Peyer's patch (tissue), 4 donors: Measurements from ENCODE around the gene SRRM1. TPM values are rescaled to one million over a fixed set of nuclear protein-coding genes. Genes with fewer than 3 reads are reported as not detected.
"Not testable (repeated sequence)": the region's sequence is repeated elsewhere in the genome, so short reads cannot be mapped to it uniquely, and the experiment has no call there.

Experiments
- DNase-seq, 3 donors: peaks; one replicate each; pipeline ENCODE4 v3.0.0-alpha.2; 2017 to 2019
- H3K27ac ChIP-seq, 4 donors: fragments of 200-600 bp; sonication (generic); one replicate each; pipeline ENCODE4 v1.5.1; 2016 to 2019
- H3K27me3 ChIP-seq, 2 donors: fragments of 200-600 bp; sonication (generic); one replicate each; pipeline ENCODE4 v1.5.1; 2019
- H3K36me3 ChIP-seq, 3 donors: fragments of 200-600 bp; sonication (generic); one replicate each; pipeline ENCODE4 v1.5.1; 2016 to 2019
- H3K4me1 ChIP-seq, 4 donors: fragments of 200-600 bp; sonication (generic); one replicate each; pipeline ENCODE4 v1.5.1; 2016 to 2019
- H3K4me3 ChIP-seq, 4 donors: fragments of 200-600 bp; sonication (generic); 1 replicate in 3 of 4; 2 replicates in 1 of 4; pipeline ENCODE4 v1.5.1; 2016 to 2019; ENCODE audit warnings: mild to moderate bottlenecking in 1 of 4
- H3K9me3 ChIP-seq, 4 donors: fragments of 200-600 bp; sonication (generic); one replicate each; pipeline ENCODE4 v1.5.1; 2016 to 2019; ENCODE audit warnings: mild to moderate bottlenecking in 1 of 4
- CTCF ChIP-seq, 6 experiments: fragments of 450-650 bp in 4 of 6; fragments of 200-600 bp in 2 of 6; sonication (generic) in 1 of 6; IDR thresholded peaks; one replicate each; pipeline ENCODE4 v1.5.1; 2017 to 2019; ENCODE audit warnings: antibody characterized with exemption in 6 of 6, mild to moderate bottlenecking in 3 of 6, moderate library complexity in 1 of 6
- POLR2A ChIP-seq, 2 donors: fragments of 450-650 bp; IDR thresholded peaks; one replicate each; pipeline ENCODE4 v1.5.1; 2017; ENCODE audit warnings: antibody characterized with exemption in 2 of 2, mild to moderate bottlenecking in 2 of 2, moderate library complexity in 2 of 2
- total RNA-seq, 4 donors: library from RNA; depleted of rRNA; stranded (reverse); fragments of >200 nt; gene quantifications; one replicate each; pipeline ENCODE4 v1.1.0, GENCODE V29; 2016

The SRRM1 gene
- total RNA-seq, 4 donors from 2014 or later = 103 to 404 (median 157) TPM

GRCh38 chr1:24702511-24703293 is 59.6 kb downstream of the SRRM1 start:
- H3K27me3 ChIP-seq = no peaks in the 10 kb centered on the region
- H3K27ac ChIP-seq = no peak overlapping the region
- no peak overlapping the region for H3K4me3 ChIP-seq
- H3K36me3 ChIP-seq = no peaks in the 10 kb centered on the region
- no peaks in the 10 kb centered on the region for H3K9me3 ChIP-seq
- no peak for DNase-seq
- TF ChIP-seq CTCF (IDR thresholded peaks at IDR 0.05) (no peak), POLR2A (IDR thresholded peaks at IDR 0.05) (no peak)
- H3K4me1 ChIP-seq = peaks cover 0 to 7% (median 0%) of the 10 kb centered on the region in 4 donors

GRCh38 chr1:24704411-24705259 is 61.5 kb downstream of the SRRM1 start:
- peak overlapping the region in 1 of 4 donors; percentile 29 for H3K4me3 ChIP-seq
- no peak for TF ChIP-seq CTCF (IDR thresholded peaks at IDR 0.05)
- H3K36me3 ChIP-seq = no peaks in the 10 kb centered on the region
- H3K27ac ChIP-seq = peak overlapping the region in 2 of 4 donors; percentile 21 to 24
- DNase-seq = no peak
- H3K9me3 ChIP-seq = no peaks in the 10 kb centered on the region
- no peaks in the 10 kb centered on the region for H3K27me3 ChIP-seq
- H3K4me1 ChIP-seq = peaks cover 0 to 7% (median 0%) of the 10 kb centered on the region in 4 donors

GRCh38 chr1:24705260-24706073 is 62.4 kb downstream of the SRRM1 start:
- H3K27me3 ChIP-seq = no peaks in the 10 kb centered on the region
- no peak for TF ChIP-seq POLR2A (IDR thresholded peaks at IDR 0.05)
- peaks cover 0 to 7% (median 0%) of the 10 kb centered on the region in 4 donors for H3K4me1 ChIP-seq
- no peaks in the 10 kb centered on the region for H3K36me3 ChIP-seq
- peak; percentile 24 to 77 (median 72) for DNase-seq
- H3K9me3 ChIP-seq = no peaks in the 10 kb centered on the region
- peak overlapping the region in 3 of 4 donors; percentile 10 to 25 (median 24) for H3K27ac ChIP-seq
- H3K4me3 ChIP-seq = peak overlapping the region in 2 of 4 donors; percentile 29 to 42

GRCh38 chr1:24706074-24706389 is 62.9 kb downstream of the SRRM1 start:
- H3K36me3 ChIP-seq, H3K9me3 ChIP-seq, DNase-seq, H3K4me1 ChIP-seq, H3K27me3 ChIP-seq: not testable (repeated sequence)
- Histone ChIP-seq H3K27ac (peak overlapping the region in 2 of 4 donors; percentile 24 to 25), H3K4me3 (peak overlapping the region in 2 of 4 donors; percentile 29 to 42)

GRCh38 chr1:24707687-24708086 is 64.6 kb downstream of the SRRM1 start:
- no peaks in the 10 kb centered on the region for H3K36me3 ChIP-seq
- H3K27me3 ChIP-seq = no peaks in the 10 kb centered on the region
- H3K4me3 ChIP-seq = no peak overlapping the region
- H3K9me3 ChIP-seq = no peaks in the 10 kb centered on the region
- DNase-seq = no peak
- no peak overlapping the region for H3K27ac ChIP-seq
- TF ChIP-seq POLR2A (IDR thresholded peaks at IDR 0.05) (no peak), CTCF (IDR thresholded peaks at IDR 0.05) (no peak)
- H3K4me1 ChIP-seq = peaks cover 0 to 7% (median 0%) of the 10 kb centered on the region in 4 donors

- DNase-seq = no peak
- TF ChIP-seq POLR2A (IDR thresholded peaks at IDR 0.05) = no peak
- TF ChIP-seq CTCF (IDR thresholded peaks at IDR 0.05) = no peak
- H3K4me1 ChIP-seq = peaks cover 0 to 7% (median 0%) of the 10 kb centered on the region in 4 donors
These were observed 65.8 kb downstream of the SRRM1 start for GRCh38 chr1:24708938-24709337.

More at GRCh38 chr1:24708938-24709337, 65.8 kb downstream of the SRRM1 start:
- no peak overlapping the region for H3K4me3 ChIP-seq
- no peaks in the 10 kb centered on the region for H3K36me3 ChIP-seq
- no peaks in the 10 kb centered on the region for H3K27me3 ChIP-seq
- no peaks in the 10 kb centered on the region for H3K9me3 ChIP-seq
- no peak overlapping the region for H3K27ac ChIP-seq
